ENCODE data around the gene DUSP7. TPM values are rescaled to one million over a fixed set of nuclear protein-coding genes. Genes with fewer than 3 reads are reported as not detected.

Gene DUSP7
- polyA plus RNA-seq, 3 donors: 2.8 to 36.8 (median 3.9) TPM

GRCh38 chr3:52084216-52084945 lies 28.0 kb upstream of the DUSP7 start:
- H3K79me2 ChIP-seq (ENCODE audit: insufficient read depth, low read length): no peaks in the 10 kb centered on the region
- Mint-ChIP-seq H3K36me3 (peaks cover 6 to 35% of the 10 kb centered on the region in 2 donors), H3K27ac (peak overlapping the region in 4 of 7 donors; percentile 53 to 80 (median 64)), H3K27me3 (ENCODE audit: low read depth in 3 of 3) (no peaks in the 10 kb centered on the region), H3K4me3 (no peak overlapping the region), H3K9me3 (no peaks in the 10 kb centered on the region), H3K4me1 (peaks cover 37% of the 10 kb centered on the region)
- H2AFZ ChIP-seq (ENCODE audit: insufficient read depth, low read depth, low read length, poor library complexity, severe bottlenecking): no peak overlapping the region
- H4K20me1 ChIP-seq (ENCODE audit: insufficient read depth, low read length): no peaks in the 10 kb centered on the region
- TF ChIP-seq CTCF (IDR thresholded peaks at IDR 0.05): no peak
- H3K36me3 ChIP-seq (replicated peaks in 1 of 2; ENCODE audit: control insufficient read depth in 1 of 2, insufficient read depth in 2 of 2, low read length in 2 of 2): no peaks in the 10 kb centered on the region
- no peak overlapping the region for H3K4me3 ChIP-seq (replicated peaks in 1 of 3; ENCODE audit: low read depth in 2 of 3, low read length in 3 of 3)
- peaks cover 31 to 37% of the 10 kb centered on the region in 2 donors for H3K4me1 ChIP-seq (ENCODE audit: control insufficient read depth in 1 of 2, insufficient read depth in 2 of 2, low read length in 2 of 2)
- intact Hi-C loops (cut with micrococcal nuclease): no loop called here
- H3K4me2 ChIP-seq (replicated peaks; ENCODE audit: extremely low read depth, low read length, poor library complexity, severe bottlenecking): no peak overlapping the region
- H3K27me3 ChIP-seq (ENCODE audit: control insufficient read depth in 2 of 2, insufficient read depth in 2 of 2, low read length in 2 of 2): no peaks in the 10 kb centered on the region
- no peak overlapping the region for H3K9ac ChIP-seq (ENCODE audit: insufficient read depth, low read length, poor library complexity, severe bottlenecking)
- peak overlapping the region in 1 of 2 donors; percentile 35 for H3K27ac ChIP-seq (ENCODE audit: low read depth in 1 of 2, low read length in 2 of 2)
- 83% methylated on average over 5 of the region's 9 CpGs for WGBS (ENCODE audit: insufficient coverage)
- H3K9me3 ChIP-seq (replicated peaks in 1 of 2; ENCODE audit: control insufficient read depth in 1 of 2, insufficient read depth in 1 of 2, low read length in 2 of 2): no peaks in the 10 kb centered on the region
- no peak for DNase-seq

- H3K36me3 Mint-ChIP-seq: peaks cover 5 to 39% of the 10 kb centered on the region in 2 donors
- H3K4me2 ChIP-seq (replicated peaks; ENCODE audit: extremely low read depth, low read length, poor library complexity, severe bottlenecking): no peak overlapping the region
- no peak overlapping the region for H3K27ac ChIP-seq (ENCODE audit: low read depth in 1 of 2, low read length in 2 of 2)
- H3K4me1 Mint-ChIP-seq: peaks cover 30% of the 10 kb centered on the region
- peak overlapping the region in 2 of 7 donors; percentile 13 to 64 for H3K27ac Mint-ChIP-seq
- intact Hi-C loops (cut with micrococcal nuclease): no loop called here
- H3K9me3 ChIP-seq (replicated peaks in 1 of 2; ENCODE audit: control insufficient read depth in 1 of 2, insufficient read depth in 1 of 2, low read length in 2 of 2): no peaks in the 10 kb centered on the region
- no peak for DNase-seq
- no peak overlapping the region for H3K4me3 Mint-ChIP-seq
- TF ChIP-seq CTCF (IDR thresholded peaks at IDR 0.05): no peak
- no peaks in the 10 kb centered on the region for H4K20me1 ChIP-seq (ENCODE audit: insufficient read depth, low read length)
- no peak overlapping the region for H2AFZ ChIP-seq (ENCODE audit: insufficient read depth, low read depth, low read length, poor library complexity, severe bottlenecking)
- no peaks in the 10 kb centered on the region for H3K9me3 Mint-ChIP-seq
- H3K4me1 ChIP-seq (ENCODE audit: control insufficient read depth in 1 of 2, insufficient read depth in 2 of 2, low read length in 2 of 2): peaks cover 23 to 29% of the 10 kb centered on the region in 2 donors
- WGBS (ENCODE audit: insufficient coverage): 91% methylated on average over 5 of the region's 5 CpGs
- H3K27me3 Mint-ChIP-seq (ENCODE audit: low read depth in 3 of 3): peaks cover 0 to 2% (median 0%) of the 10 kb centered on the region in 3 donors
- H3K4me3 ChIP-seq (replicated peaks in 1 of 3; ENCODE audit: low read depth in 2 of 3, low read length in 3 of 3): no peak overlapping the region
- H3K79me2 ChIP-seq (ENCODE audit: insufficient read depth, low read length): no peaks in the 10 kb centered on the region
- H3K36me3 ChIP-seq (replicated peaks in 1 of 2; ENCODE audit: control insufficient read depth in 1 of 2, insufficient read depth in 2 of 2, low read length in 2 of 2): no peaks in the 10 kb centered on the region
- no peak overlapping the region for H3K9ac ChIP-seq (ENCODE audit: insufficient read depth, low read length, poor library complexity, severe bottlenecking)
- H3K27me3 ChIP-seq (ENCODE audit: control insufficient read depth in 2 of 2, insufficient read depth in 2 of 2, low read length in 2 of 2): no peaks in the 10 kb centered on the region
Observed at GRCh38 chr3:52083556-52084087, 27.3 kb upstream of the DUSP7 start.
